Body of pancreas (tissue), 4 donors: ENCODE data around the gene KMT2D. TPM values are rescaled to one million over a fixed set of nuclear protein-coding genes. Genes with fewer than 3 reads are reported as not detected.

Source experiments
- ATAC-seq: fragments of 150-250 bp; one replicate; pipeline ENCODE4 v1.9.1; 2016
- DNase-seq, 4 donors: peaks; one replicate each; pipeline ENCODE4 v3.0.0-alpha.2; 2019
- H3K27ac ChIP-seq, 4 donors: fragments of 200-600 bp; sonication (generic); 1 replicate in 3 of 4; 2 replicates in 1 of 4; pipeline versions ENCODE4 v1.5.1 to v1.6.1; 2016 to 2019; ENCODE audit warnings: mild to moderate bottlenecking in 1 of 4, mixed read lengths in 1 of 4, moderate library complexity in 1 of 4
- H3K27me3 ChIP-seq, 2 donors: fragments of 200-600 bp; sonication (generic); one replicate each; pipeline ENCODE4 v1.6.0; 2016; ENCODE audit warnings: mild to moderate bottlenecking in 1 of 2
- H3K36me3 ChIP-seq, 2 donors: fragments of 200-600 bp; sonication (generic); replicated peaks in 1 of 2; 2 replicates each; pipeline ENCODE4 v1.5.1; 2016; ENCODE audit warnings: low read depth in 2 of 2; ENCODE audit not compliant: insufficient read depth in 1 of 2
- H3K4me1 ChIP-seq: fragments of 200-600 bp; sonication (generic); one replicate; pipeline ENCODE4 v1.6.0; 2016
- H3K4me3 ChIP-seq, 2 donors: fragments of 200-600 bp; sonication (generic); 1 replicate in 1 of 2; 2 replicates in 1 of 2; pipeline ENCODE4 v1.5.1; 2016 to 2019
- H3K9me3 ChIP-seq, 3 donors: fragments of 200-600 bp; sonication (generic); 1 replicate in 2 of 3; 2 replicates in 1 of 3; pipeline ENCODE4 v1.5.1; 2016
- POLR2A ChIP-seq, 3 donors: fragments of 450-650 bp; IDR thresholded peaks; one replicate each; pipeline ENCODE4 v1.6.1; 2016; ENCODE audit warnings: antibody characterized with exemption in 3 of 3, mild to moderate bottlenecking in 2 of 3
- WGBS, 2 donors: methylation state at CpG; one replicate each; pipeline ENCODE4 v1.1.5; 2017; 5-methylcytosine and 5-hydroxymethylcytosine counted together
- intact Hi-C: fragments of 100-400 bp; cut with DNase I; formaldehyde crosslinking; loops from one replicate; pipeline ENCODE4 v1.15.1; 2023
- total RNA-seq, 2 donors: library from RNA; depleted of rRNA; stranded (reverse); fragments of >200 nt; gene quantifications; one replicate each; pipeline ENCODE4 v1.1.0, GENCODE V29; 2016
- TF ChIP-seq, protein P1 (sequence below), 7 experiments: fragments of 450-650 bp in 4 of 7; fragments of 200-600 bp in 3 of 7; sonication (generic) in 3 of 7; IDR thresholded peaks; one replicate each; pipeline ENCODE4 v1.5.1; 2016 to 2019; ENCODE audit warnings: antibody characterized with exemption in 7 of 7

Gene KMT2D
- total RNA-seq, 2 donors from 2014 or later, result 38.4 to 51.1 TPM

DNA sequence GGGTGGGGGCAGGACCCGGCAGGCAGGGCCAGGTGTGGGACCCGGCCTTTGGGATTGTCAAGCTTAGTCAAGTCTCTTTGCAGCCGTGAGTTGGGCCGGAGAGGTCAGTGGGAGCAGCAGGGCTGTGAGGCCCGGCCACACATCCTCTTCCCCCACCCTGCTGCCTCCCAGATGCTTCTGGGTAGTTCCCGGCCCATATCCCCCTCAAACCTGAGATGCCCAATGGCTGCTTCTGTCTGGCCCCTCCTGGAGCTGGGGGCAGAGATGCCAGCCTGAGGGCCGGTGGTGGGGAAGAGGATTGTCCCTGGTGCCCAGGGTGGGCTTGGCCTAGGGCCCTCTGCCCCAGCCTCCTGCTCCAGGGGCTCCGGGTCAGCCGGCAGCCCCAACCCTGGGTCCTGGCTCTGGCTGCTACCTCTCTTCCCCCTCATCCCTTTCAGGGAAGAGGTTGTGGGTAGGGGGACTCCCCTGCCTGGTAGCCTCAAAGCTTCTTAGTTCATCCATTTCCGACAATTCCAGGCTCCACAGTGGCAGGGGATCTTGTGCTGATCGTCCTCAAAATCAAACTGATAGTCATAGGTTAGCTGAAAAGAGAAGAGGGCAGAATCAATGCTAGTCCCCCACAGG is 39.2 kb downstream of the KMT2D start:
- 75 to 81% methylated on average over 7 to 11 of the region's 11 CpGs for WGBS, 2 donors
- no peak overlapping the region for H3K4me3 ChIP-seq
- H3K4me1 ChIP-seq, result peaks cover 13% of the 10 kb centered on the region
- no peak for ATAC-seq
- H3K27ac ChIP-seq, result no peak overlapping the region
- H3K27me3 ChIP-seq, result no peaks in the 10 kb centered on the region
- peaks cover 15 to 35% of the 10 kb centered on the region in 2 donors for H3K36me3 ChIP-seq
- intact Hi-C loops, result no loop called here
- no peak for DNase-seq
- no peak for TF ChIP-seq POLR2A (IDR thresholded peaks at IDR 0.05)
- TF ChIP-seq, protein P1, sequence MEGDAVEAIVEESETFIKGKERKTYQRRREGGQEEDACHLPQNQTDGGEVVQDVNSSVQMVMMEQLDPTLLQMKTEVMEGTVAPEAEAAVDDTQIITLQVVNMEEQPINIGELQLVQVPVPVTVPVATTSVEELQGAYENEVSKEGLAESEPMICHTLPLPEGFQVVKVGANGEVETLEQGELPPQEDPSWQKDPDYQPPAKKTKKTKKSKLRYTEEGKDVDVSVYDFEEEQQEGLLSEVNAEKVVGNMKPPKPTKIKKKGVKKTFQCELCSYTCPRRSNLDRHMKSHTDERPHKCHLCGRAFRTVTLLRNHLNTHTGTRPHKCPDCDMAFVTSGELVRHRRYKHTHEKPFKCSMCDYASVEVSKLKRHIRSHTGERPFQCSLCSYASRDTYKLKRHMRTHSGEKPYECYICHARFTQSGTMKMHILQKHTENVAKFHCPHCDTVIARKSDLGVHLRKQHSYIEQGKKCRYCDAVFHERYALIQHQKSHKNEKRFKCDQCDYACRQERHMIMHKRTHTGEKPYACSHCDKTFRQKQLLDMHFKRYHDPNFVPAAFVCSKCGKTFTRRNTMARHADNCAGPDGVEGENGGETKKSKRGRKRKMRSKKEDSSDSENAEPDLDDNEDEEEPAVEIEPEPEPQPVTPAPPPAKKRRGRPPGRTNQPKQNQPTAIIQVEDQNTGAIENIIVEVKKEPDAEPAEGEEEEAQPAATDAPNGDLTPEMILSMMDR (IDR thresholded peaks at IDR 0.05), result no peak
- no peaks in the 10 kb centered on the region for H3K9me3 ChIP-seq

DNA sequence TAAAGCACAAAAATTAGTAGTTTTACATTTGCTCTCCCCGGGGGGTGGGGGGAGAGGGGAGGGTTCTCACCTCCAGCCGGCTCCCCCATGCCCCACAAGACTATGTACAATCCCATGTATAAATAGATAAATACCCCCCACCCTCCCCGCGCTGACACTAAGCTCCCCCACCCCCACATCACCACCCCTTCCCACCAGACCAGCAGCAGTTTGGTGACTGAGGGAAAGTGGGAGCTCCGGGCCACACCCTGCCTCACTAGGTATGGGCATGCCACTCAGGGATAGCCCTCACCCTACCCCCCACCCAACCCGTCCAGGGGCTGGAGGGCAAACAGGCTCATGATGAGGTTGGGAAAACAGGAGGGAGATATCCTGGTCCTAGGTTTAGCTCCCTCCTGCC is 40.2 kb downstream of the KMT2D start:
- H3K36me3 ChIP-seq, result peaks cover 8 to 28% of the 10 kb centered on the region in 2 donors

GRCh38 chr12:49019443-49020324 is 40.9 kb downstream of the KMT2D start:
- intact Hi-C loops, result no loop called here
- ATAC-seq, result no peak
- Histone ChIP-seq H3K4me1 (peaks cover 13% of the 10 kb centered on the region), H3K27ac (peak overlapping the region; percentile 79 to 91 (median 88)), H3K4me3 (no peak overlapping the region), H3K27me3 (no peaks in the 10 kb centered on the region), H3K9me3 (no peaks in the 10 kb centered on the region), H3K36me3 (peaks cover 3 to 20% of the 10 kb centered on the region in 2 donors)
- peak in 2 of 4 donors; percentile 38 to 42 for DNase-seq
- 69 to 79% methylated on average over 9 to 10 of the region's 10 CpGs for WGBS, 2 donors
- no peak for TF ChIP-seq POLR2A (IDR thresholded peaks at IDR 0.05)
- TF ChIP-seq, protein P1 (IDR thresholded peaks at IDR 0.05), result no peak

More for the DNA sequence above, 40.2 kb downstream of the KMT2D start:
- no peak for ATAC-seq
- Histone ChIP-seq H3K27ac (no peak overlapping the region), H3K4me1 (peaks cover 13% of the 10 kb centered on the region), H3K9me3 (no peaks in the 10 kb centered on the region), H3K4me3 (no peak overlapping the region), H3K27me3 (no peaks in the 10 kb centered on the region)
- intact Hi-C loops, result no loop called here
- WGBS, 2 donors, result 75 to 80% methylated on average over 6 of the region's 6 CpGs
- no peak for DNase-seq
- TF ChIP-seq, protein P1 (IDR thresholded peaks at IDR 0.05), result no peak
- no peak for TF ChIP-seq POLR2A (IDR thresholded peaks at IDR 0.05)

GRCh38 chr12:49019120-49019430 is 41.5 kb downstream of the KMT2D start:
- Histone ChIP-seq H3K27me3 (no peaks in the 10 kb centered on the region), H3K36me3 (peaks cover 0 to 17% of the 10 kb centered on the region in 2 donors), H3K27ac (peak overlapping the region; percentile 79 to 91 (median 88)), H3K9me3 (no peaks in the 10 kb centered on the region), H3K4me1 (peaks cover 13% of the 10 kb centered on the region), H3K4me3 (peak overlapping the region in 1 of 2 donors; percentile 83)
- intact Hi-C loops, result no loop called here
- ATAC-seq, result peak; percentile 19
- TF ChIP-seq POLR2A (IDR thresholded peaks at IDR 0.05), result no peak
- TF ChIP-seq, protein P1 (IDR thresholded peaks at IDR 0.05), result no peak
- WGBS, 2 donors, result 2 to 4% methylated on average over 8 of the region's 8 CpGs
- DNase-seq, result no peak
